GM18907 (cell line): ENCODE results near the gene TNFSF13B.
"Not testable (repeated sequence)": the region's sequence is repeated elsewhere in the genome, so short reads cannot be mapped to it uniquely, and the experiment has no call there.

Experiments
- ATAC-seq: cut with Tn5 transposase; IDR thresholded peaks from one replicate; pipeline ENCODE4 v1.9.1; 2021; ENCODE audit warnings: mild to moderate bottlenecking, moderate library complexity; ENCODE audit not compliant: unreplicated experiment

Gene TNFSF13B

GRCh38 chr13:108278466-108278865, 8.9 kb downstream of the TNFSF13B start:
- no peak for ATAC-seq

DNA sequence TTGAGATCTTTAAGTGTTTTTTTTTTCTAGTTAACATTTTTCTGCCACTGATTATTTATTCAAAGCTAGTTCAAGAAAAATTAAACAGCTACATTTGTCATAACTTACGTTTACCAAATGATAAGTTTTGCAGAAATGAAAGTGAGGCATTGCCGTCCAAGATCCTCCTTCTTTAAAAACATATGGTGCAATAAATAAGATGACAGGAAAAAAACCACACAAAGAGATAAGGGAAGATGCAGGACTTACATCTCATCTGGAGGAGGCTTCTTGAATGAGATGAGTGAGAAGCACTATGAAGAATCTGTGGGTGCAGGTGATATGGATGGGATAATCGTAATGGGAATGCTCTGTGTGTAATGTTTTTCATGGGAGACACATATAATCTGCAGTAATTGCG, 12.4 kb downstream of the TNFSF13B start:
- ATAC-seq, result no peak

- no peak for ATAC-seq
These were observed 13.6 kb downstream of the TNFSF13B start for GRCh38 chr13:108283110-108283509.

- no peak for ATAC-seq
These were observed 19.2 kb downstream of the TNFSF13B start for GRCh38 chr13:108288741-108289140.

- no peak for ATAC-seq
These were observed 20.3 kb downstream of the TNFSF13B start for GRCh38 chr13:108289819-108290218.

DNA sequence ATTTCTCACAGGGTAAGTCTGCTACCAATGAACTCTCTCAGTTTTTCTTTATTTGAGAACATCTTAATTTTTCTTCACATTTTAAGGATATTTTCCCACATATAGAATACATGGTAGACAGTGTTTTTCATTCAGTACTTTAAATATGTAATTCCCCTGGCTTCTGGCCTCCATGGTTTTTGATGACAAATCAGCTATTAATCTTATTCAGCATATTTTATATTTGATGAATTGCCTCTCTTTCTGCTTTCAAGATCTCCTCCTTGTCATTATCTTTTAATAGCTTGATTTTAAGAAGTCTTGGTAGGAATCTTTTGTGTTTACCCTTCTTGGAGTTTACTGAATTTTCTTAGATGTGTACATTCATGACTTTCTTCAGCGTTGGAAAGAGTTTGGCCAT, 27.6 kb downstream of the TNFSF13B start:
- no peak for ATAC-seq

DNA sequence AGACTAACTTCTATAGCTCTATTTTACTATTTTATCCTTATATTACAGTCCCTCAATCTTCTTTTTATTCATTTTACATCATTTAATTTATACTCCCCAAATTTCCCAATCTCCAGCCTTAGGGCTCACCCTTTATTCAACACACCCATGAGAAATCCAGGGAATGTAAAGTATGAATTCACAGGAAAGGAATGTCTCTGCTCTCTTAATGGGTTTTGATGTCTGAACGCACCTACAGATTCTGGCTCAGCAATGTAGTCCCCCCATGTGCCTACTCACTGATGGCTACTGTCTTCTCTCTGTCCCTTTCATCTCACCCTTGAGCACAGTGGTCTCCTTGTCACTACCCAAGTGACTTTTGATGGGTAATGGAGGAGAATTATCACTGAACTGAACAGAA, 32.8 kb downstream of the TNFSF13B start:
- ATAC-seq, result no peak

DNA sequence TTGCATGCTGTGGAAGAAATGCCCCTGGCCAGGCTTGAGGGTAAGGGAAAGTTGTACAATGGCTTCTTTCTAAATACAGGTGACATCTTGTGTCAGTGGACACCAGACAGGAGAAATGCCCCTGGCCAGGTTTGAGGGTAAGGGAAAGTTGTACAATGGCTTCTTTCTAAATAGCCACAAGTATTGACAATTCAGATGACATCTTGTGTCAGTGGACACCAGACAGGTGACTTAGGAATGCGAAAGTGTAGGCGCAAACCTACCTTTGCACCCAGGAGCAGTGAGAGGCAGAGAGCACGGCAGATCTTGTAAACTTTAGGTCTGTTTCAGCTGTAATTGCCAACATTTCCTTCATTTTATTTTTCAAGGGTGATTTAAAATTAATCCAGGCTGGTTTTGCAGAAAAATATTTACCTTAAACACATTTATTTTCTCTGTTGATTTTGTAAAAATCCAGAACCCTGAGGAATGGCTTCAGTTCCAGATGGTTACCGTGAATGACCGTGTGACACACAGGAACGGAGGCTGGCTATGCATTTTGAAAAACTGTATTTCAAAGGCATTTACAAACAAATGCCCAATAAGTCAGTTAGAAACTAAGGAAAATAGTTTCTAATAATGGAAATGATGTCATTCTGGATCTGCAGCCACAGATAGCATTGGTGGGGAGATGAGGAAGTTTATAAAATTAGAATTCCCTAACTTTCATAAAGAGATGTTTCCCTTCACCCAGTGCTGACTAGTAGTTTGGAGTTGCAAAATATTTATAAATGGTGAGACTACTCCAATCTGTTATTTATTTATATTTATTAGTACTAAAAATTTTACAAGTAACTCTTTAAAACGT, 34.9 kb downstream of the TNFSF13B start:
- no peak for ATAC-seq

GRCh38 chr13:108305655-108306054, 36.1 kb downstream of the TNFSF13B start:
- ATAC-seq, result peak; percentile 79

- no peak for ATAC-seq
These were observed 37.3 kb downstream of the TNFSF13B start for GRCh38 chr13:108306860-108307259.

DNA sequence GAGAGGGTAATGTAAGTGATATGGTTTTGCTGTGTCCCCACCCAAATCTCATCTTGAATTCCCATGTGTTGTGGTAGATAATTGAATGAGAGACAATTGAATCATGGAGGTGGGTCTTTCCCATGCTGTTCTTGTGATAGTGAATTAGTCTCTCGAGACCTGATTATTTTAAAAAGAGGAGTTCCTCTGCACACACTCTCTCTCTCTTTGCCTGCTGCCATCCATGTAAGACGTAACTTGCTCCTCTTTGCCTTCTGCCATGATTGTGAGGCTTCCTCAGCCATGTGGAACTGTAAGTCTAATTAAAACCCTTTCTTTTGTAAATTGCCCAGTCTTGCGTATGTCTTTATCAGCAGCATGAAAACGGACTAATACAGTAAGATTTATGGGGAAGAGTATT, 42.1 kb downstream of the TNFSF13B start:
- not testable (repeated sequence) for ATAC-seq

- no peak for ATAC-seq
These were observed 43.9 kb downstream of the TNFSF13B start for GRCh38 chr13:108313382-108313781.

DNA sequence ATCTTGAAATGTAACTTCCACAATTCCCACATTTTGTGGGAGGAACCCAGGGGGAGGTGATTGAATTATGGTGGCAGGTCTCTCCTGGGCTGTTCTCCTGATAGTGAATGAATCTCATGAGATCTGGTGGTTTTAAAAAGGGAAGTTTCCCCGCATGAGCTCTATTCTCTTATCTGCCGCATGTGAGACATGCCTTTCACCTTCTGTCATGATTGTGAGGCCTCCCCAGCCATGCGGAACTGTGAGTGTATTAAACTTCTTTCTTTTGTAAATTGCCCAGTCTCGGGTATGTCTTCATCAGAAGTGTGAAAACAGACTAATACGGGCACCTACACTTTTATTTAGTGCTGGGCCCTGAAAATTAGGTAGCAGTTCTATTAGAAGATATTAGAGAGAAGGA, 45.8 kb downstream of the TNFSF13B start:
- ATAC-seq, result peak; percentile 84

DNA sequence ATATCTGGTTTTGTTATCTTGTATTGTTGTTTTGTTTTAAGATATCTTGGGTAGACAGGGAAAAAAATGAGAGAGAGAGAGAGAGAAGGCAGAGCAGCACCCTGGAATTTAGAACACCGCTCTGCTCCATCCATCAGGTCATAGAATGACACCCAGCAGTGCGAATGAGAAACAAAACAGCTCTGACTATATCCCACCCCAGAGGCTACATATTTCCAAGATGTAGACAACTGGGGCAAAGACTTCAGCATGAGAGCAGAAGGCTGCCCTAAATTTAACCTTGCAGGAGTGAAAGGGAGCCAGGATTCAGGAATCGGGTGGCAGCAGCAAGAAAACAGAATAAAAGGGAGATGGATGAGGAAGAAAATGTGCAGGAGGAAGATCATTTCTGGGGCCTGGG, 46.5 kb downstream of the TNFSF13B start:
- ATAC-seq, result no peak

DNA sequence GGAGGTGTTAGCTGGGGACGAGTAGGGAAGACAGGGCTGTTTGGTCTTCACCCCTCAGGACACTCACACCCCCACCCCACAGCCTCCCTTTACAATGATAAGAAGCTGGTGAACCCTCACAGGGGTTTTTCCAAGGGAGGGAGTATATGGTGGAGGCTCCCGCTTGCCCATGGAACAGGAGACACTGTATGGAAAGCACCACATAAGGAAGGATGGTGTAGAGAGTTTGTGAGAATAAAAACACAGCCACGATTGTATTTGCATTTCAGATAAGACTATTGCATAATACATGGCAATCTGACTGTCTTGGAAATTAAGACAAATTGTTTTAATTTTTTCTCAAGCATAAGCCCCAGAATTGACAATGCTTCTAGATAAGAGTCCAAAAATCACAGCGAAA, 46.9 kb downstream of the TNFSF13B start:
- no peak for ATAC-seq

GRCh38 chr13:108322206-108322824, 52.8 kb downstream of the TNFSF13B start:
- ATAC-seq, result peak; percentile 88

- ATAC-seq, result no peak
These were observed 53.5 kb downstream of the TNFSF13B start for GRCh38 chr13:108323031-108323430.

GRCh38 chr13:108325863-108326262, 56.3 kb downstream of the TNFSF13B start:
- ATAC-seq, result no peak

GRCh38 chr13:108326309-108326708, 56.8 kb downstream of the TNFSF13B start:
- peak; percentile 90 for ATAC-seq

GRCh38 chr13:108328848-108329247, 59.3 kb downstream of the TNFSF13B start:
- no peak for ATAC-seq

GRCh38 chr13:108332791-108333190, 63.3 kb downstream of the TNFSF13B start:
- no peak for ATAC-seq
